ENCODE results near the gene LSMEM2. TPM values are rescaled to one million over a fixed set of nuclear protein-coding genes. Genes with fewer than 3 reads are reported as not detected.

LSMEM2 gene
- total RNA-seq, 3 donors from 2014 or later (not counting 1 experiment from before 2014, with no cell fraction given), result not detected

GRCh38 chr3:50322386-50323091 is 43.7 kb downstream of the LSMEM2 start, which contains the start of gene HYAL2:
Gene HYAL2 (minus strand): TSS chr3:50322745. CDS start chr3:50320489, 2,256 bp downstream.
- H3K27me3 Mint-ChIP-seq (ENCODE audit: low read depth in 2 of 2), result no peaks in the 10 kb centered on the region
- Histone ChIP-seq H3K27ac (ENCODE audit: low read length) (peak within 1 kb of the TSS; percentile 91), H3K4me1 (ENCODE audit: control insufficient read depth, insufficient read depth, low read length) (peaks cover 61% of the 10 kb centered on the region), H3K36me3 (ENCODE audit: control insufficient read depth, insufficient read depth, low read length) (peaks cover 8% of the 10 kb centered on the region), H3K4me3 (ENCODE audit: low read length) (peak within 1 kb of the TSS; percentile 66), H3K27me3 (ENCODE audit: control insufficient read depth, insufficient read depth, low read length) (no peaks in the 10 kb centered on the region), H3K9me3 (ENCODE audit: control insufficient read depth, insufficient read depth, low read length) (no peaks in the 10 kb centered on the region)
- H3K27ac Mint-ChIP-seq, result peak within 1 kb of the TSS; percentile 74 to 87
- H3K9me3 Mint-ChIP-seq, result no peaks in the 10 kb centered on the region
- DNase-seq (no peak), ATAC-seq (no peak)
- peaks cover 12 to 49% of the 10 kb centered on the region in 2 donors for H3K4me1 Mint-ChIP-seq
- intact Hi-C loops (cut with micrococcal nuclease), result no loop called here
- H3K36me3 Mint-ChIP-seq, result no peaks in the 10 kb centered on the region
- peak within 1 kb of the TSS; percentile 85 for H3K4me3 Mint-ChIP-seq
- WGBS (ENCODE audit: insufficient coverage), result 81% methylated on average over 31 of the region's 31 CpGs
- TF ChIP-seq, protein P1, sequence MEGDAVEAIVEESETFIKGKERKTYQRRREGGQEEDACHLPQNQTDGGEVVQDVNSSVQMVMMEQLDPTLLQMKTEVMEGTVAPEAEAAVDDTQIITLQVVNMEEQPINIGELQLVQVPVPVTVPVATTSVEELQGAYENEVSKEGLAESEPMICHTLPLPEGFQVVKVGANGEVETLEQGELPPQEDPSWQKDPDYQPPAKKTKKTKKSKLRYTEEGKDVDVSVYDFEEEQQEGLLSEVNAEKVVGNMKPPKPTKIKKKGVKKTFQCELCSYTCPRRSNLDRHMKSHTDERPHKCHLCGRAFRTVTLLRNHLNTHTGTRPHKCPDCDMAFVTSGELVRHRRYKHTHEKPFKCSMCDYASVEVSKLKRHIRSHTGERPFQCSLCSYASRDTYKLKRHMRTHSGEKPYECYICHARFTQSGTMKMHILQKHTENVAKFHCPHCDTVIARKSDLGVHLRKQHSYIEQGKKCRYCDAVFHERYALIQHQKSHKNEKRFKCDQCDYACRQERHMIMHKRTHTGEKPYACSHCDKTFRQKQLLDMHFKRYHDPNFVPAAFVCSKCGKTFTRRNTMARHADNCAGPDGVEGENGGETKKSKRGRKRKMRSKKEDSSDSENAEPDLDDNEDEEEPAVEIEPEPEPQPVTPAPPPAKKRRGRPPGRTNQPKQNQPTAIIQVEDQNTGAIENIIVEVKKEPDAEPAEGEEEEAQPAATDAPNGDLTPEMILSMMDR (IDR thresholded peaks at IDR 0.05), result no peak

- Histone ChIP-seq H3K4me3 (ENCODE audit: low read length) (no peak overlapping the region), H3K9me3 (ENCODE audit: control insufficient read depth, insufficient read depth, low read length) (no peaks in the 10 kb centered on the region), H3K36me3 (ENCODE audit: control insufficient read depth, insufficient read depth, low read length) (peaks cover 8% of the 10 kb centered on the region), H3K27me3 (ENCODE audit: control insufficient read depth, insufficient read depth, low read length) (no peaks in the 10 kb centered on the region), H3K27ac (ENCODE audit: low read length) (no peak overlapping the region), H3K4me1 (ENCODE audit: control insufficient read depth, insufficient read depth, low read length) (peaks cover 59% of the 10 kb centered on the region)
- H3K36me3 Mint-ChIP-seq, result no peaks in the 10 kb centered on the region
- 59% methylated on average over 4 of the region's 4 CpGs for WGBS (ENCODE audit: insufficient coverage)
- peak overlapping the region; percentile 28 for H3K4me3 Mint-ChIP-seq
- intact Hi-C loops (cut with micrococcal nuclease), result no loop called here
- DNase-seq (no peak), ATAC-seq (no peak)
- peaks cover 17 to 55% of the 10 kb centered on the region in 2 donors for H3K4me1 Mint-ChIP-seq
- TF ChIP-seq, protein P1 (IDR thresholded peaks at IDR 0.05), result no peak
- peak overlapping the region; percentile 50 to 64 for H3K27ac Mint-ChIP-seq
- H3K9me3 Mint-ChIP-seq, result no peaks in the 10 kb centered on the region
- H3K27me3 Mint-ChIP-seq (ENCODE audit: low read depth in 2 of 2), result no peaks in the 10 kb centered on the region
These were observed 44.3 kb downstream of the LSMEM2 start for GRCh38 chr3:50323092-50323600.

- Mint-ChIP-seq H3K9me3 (no peaks in the 10 kb centered on the region), H3K27me3 (ENCODE audit: low read depth in 2 of 2) (no peaks in the 10 kb centered on the region), H3K4me1 (peaks cover 18 to 54% of the 10 kb centered on the region in 2 donors), H3K27ac (peak overlapping the region; percentile 50 to 64), H3K4me3 (no peak overlapping the region), H3K36me3 (no peaks in the 10 kb centered on the region)
- H3K4me1 ChIP-seq (ENCODE audit: control insufficient read depth, insufficient read depth, low read length), result peaks cover 59% of the 10 kb centered on the region
- no peak overlapping the region for H3K27ac ChIP-seq (ENCODE audit: low read length)
- intact Hi-C loops (cut with micrococcal nuclease), result no loop called here
- DNase-seq (no peak), ATAC-seq (no peak)
- H3K27me3 ChIP-seq (ENCODE audit: control insufficient read depth, insufficient read depth, low read length), result no peaks in the 10 kb centered on the region
- WGBS (ENCODE audit: insufficient coverage), result 61% methylated on average over 5 of the region's 5 CpGs
- H3K4me3 ChIP-seq (ENCODE audit: low read length), result no peak overlapping the region
- TF ChIP-seq, protein P1 (IDR thresholded peaks at IDR 0.05), result no peak
- H3K36me3 ChIP-seq (ENCODE audit: control insufficient read depth, insufficient read depth, low read length), result peaks cover 8% of the 10 kb centered on the region
- H3K9me3 ChIP-seq (ENCODE audit: control insufficient read depth, insufficient read depth, low read length), result no peaks in the 10 kb centered on the region
These were observed 44.8 kb downstream of the LSMEM2 start for GRCh38 chr3:50323614-50324199.

Measured in natural killer cell (primary cell).